SK-N-SH (cell line): ENCODE results near the gene CRISPLD2. TPM values are rescaled to one million over a fixed set of nuclear protein-coding genes. Genes with fewer than 3 reads are reported as not detected.
A peak's percentile ranks its signal among the peaks of the same experiment; 100 is the strongest.

Source experiments
- CTCF ChIA-PET: fragments of 300-600, 350-600 bp; formaldehyde crosslinking; extraction: SDS; loops from one replicate; lab custom pipeline; 2021; lab: Yijun Ruan, JAX
- POLR2A ChIA-PET: fragments of 350-600 bp; sonication (Branson Sonifier 250); formaldehyde crosslinking; extraction: SDS; loops from one replicate; lab custom pipeline; 2020; ENCODE audit warnings: antibody characterized with exemption, inconsistent platforms; lab: Yijun Ruan, JAX
- DNase-seq: peaks from one replicate; pipeline ENCODE4 v3.0.0; 2012
- H2AFZ ChIP-seq: fragments of 200-600 bp; sonication (generic); 2 replicates; pipeline ENCODE4 v1.8.1; 2016; ENCODE audit warnings: antibody characterized with exemption, mild to moderate bottlenecking, low read depth
- H3F3A ChIP-seq: fragments of 200-600 bp; sonication (generic); replicated peaks from 2 replicates; pipeline ENCODE3; 2016; ENCODE audit warnings: antibody characterized with exemption, mild to moderate bottlenecking; ENCODE audit not compliant: insufficient read depth
- H3K27ac ChIP-seq, 2 experiments: fragments of 200-500 bp in 1 of 2; fragments of 200-600 bp in 1 of 2; sonication (Bioruptor generic) in 1 of 2; sonication (generic), shearing (Covaris generic) in 1 of 2; 2 replicates each; pipeline versions ENCODE4 v1.5.1 to v1.6.1; 2014 to 2016; ENCODE audit warnings: low read depth in 2 of 2, inconsistent platforms in 1 of 2, low read length in 1 of 2, mild to moderate bottlenecking in 1 of 2, mixed read lengths in 1 of 2
- H3K27me3 ChIP-seq: fragments of 200-600 bp; sonication (generic), shearing (Covaris generic); 2 replicates; pipeline ENCODE4 v1.6.1; 2016; ENCODE audit warnings: mixed run types; ENCODE audit not compliant: insufficient read depth
- H3K36me3 ChIP-seq, 2 experiments: fragments of 200-500 bp in 1 of 2; fragments of 200-600 bp in 1 of 2; sonication (Bioruptor generic) in 1 of 2; sonication (generic) in 1 of 2; replicated peaks in 1 of 2; 2 replicates each; pipeline versions ENCODE3 to v1.5.1; 2014 to 2016; ENCODE audit warnings: low read length in 1 of 2, mild to moderate bottlenecking in 1 of 2; ENCODE audit not compliant: insufficient read depth in 2 of 2, control insufficient read depth in 1 of 2
- H3K4me1 ChIP-seq, 2 experiments: fragments of 200-500 bp in 1 of 2; fragments of 200-600 bp in 1 of 2; sonication (Bioruptor generic) in 1 of 2; sonication (generic), shearing (Covaris generic) in 1 of 2; 2 replicates each; pipeline versions ENCODE4 v1.5.1 to v1.6.1; 2014 to 2016; ENCODE audit warnings: low read depth in 1 of 2, low read length in 1 of 2, mixed run types in 1 of 2; ENCODE audit not compliant: insufficient read depth in 2 of 2, control insufficient read depth in 1 of 2
- H3K4me2 ChIP-seq: fragments of 200-600 bp; sonication (generic), shearing (Covaris generic); 2 replicates; pipeline ENCODE4 v1.6.1; 2017; ENCODE audit warnings: mixed run types
- H3K4me3 ChIP-seq, 2 experiments: fragments of 200-500 bp in 1 of 2; fragments of 200-600 bp in 1 of 2; sonication (Bioruptor generic) in 1 of 2; sonication (generic), shearing (Covaris generic) in 1 of 2; 2 replicates each; pipeline versions ENCODE4 v1.5.1 to v1.8.1; 2014 to 2016; ENCODE audit warnings: low read depth in 2 of 2, inconsistent platforms in 1 of 2, low read length in 1 of 2, mild to moderate bottlenecking in 1 of 2, mixed read lengths in 1 of 2, moderate library complexity in 1 of 2
- H3K79me2 ChIP-seq: fragments of 200-600 bp; sonication (generic); 2 replicates; pipeline ENCODE4 v1.8.1; 2017; ENCODE audit warnings: mild to moderate bottlenecking; ENCODE audit not compliant: insufficient read depth
- H3K9ac ChIP-seq: fragments of 200-600 bp; sonication (generic); 2 replicates; pipeline ENCODE4 v1.6.1; 2017; ENCODE audit warnings: mixed run types
- H3K9me2 ChIP-seq: fragments of 200-600 bp; sonication (generic); 2 replicates; pipeline ENCODE4 v1.6.1; 2017; ENCODE audit warnings: mixed run types
- H3K9me3 ChIP-seq: fragments of 200-600 bp; sonication (generic); 2 replicates; pipeline ENCODE4 v1.6.1; 2017; ENCODE audit warnings: mixed run types, mild to moderate bottlenecking, moderate library complexity
- H4K20me1 ChIP-seq: fragments of 200-600 bp; sonication (generic); 2 replicates; pipeline ENCODE4 v1.6.1; 2017; ENCODE audit warnings: mild to moderate bottlenecking, mixed run types; ENCODE audit not compliant: insufficient read depth
- CHD2 ChIP-seq: fragments of 150-350 bp; IDR thresholded peaks from 2 replicates; pipeline ENCODE4 v1.6.1; 2018; ENCODE audit warnings: low read length; ENCODE audit not compliant: partially characterized antibody
- EP300 ChIP-seq, 2 experiments: IDR thresholded peaks; 2 replicates each; pipeline versions ENCODE4 v1.4.0 to v1.6.1; 2012; ENCODE audit warnings: borderline replicate concordance in 1 of 2, low read depth in 1 of 2, low read length in 1 of 2
- FOSL2 ChIP-seq: IDR thresholded peaks from 2 replicates; pipeline ENCODE4 v1.4.0; 2012; ENCODE audit warnings: low read depth, mild to moderate bottlenecking, moderate library complexity, borderline replicate concordance
- FOXM1 ChIP-seq: IDR thresholded peaks from 2 replicates; pipeline ENCODE4 v1.4.0; 2012; ENCODE audit warnings: low read depth, mild to moderate bottlenecking
- GABPA ChIP-seq: IDR thresholded peaks from 2 replicates; pipeline ENCODE4 v1.4.0; 2012; ENCODE audit warnings: low read depth, mild to moderate bottlenecking
- MEF2A ChIP-seq: IDR thresholded peaks from 2 replicates; pipeline ENCODE4 v1.4.0; 2012; ENCODE audit warnings: low read depth, borderline replicate concordance
- MXI1 ChIP-seq: IDR thresholded peaks from 2 replicates; pipeline ENCODE4 v1.6.1; 2012; ENCODE audit warnings: mild to moderate bottlenecking, low read depth, low read length, improper control_type of control experiment
- NRF1 ChIP-seq: IDR thresholded peaks from 2 replicates; pipeline ENCODE4 v1.6.1; 2012; ENCODE audit warnings: low read depth, mild to moderate bottlenecking, low read length
- RAD21 ChIP-seq: IDR thresholded peaks from 2 replicates; pipeline ENCODE4 v1.6.1; 2012; ENCODE audit warnings: mild to moderate bottlenecking, low read length
- RFX5 ChIP-seq: IDR thresholded peaks from 2 replicates; pipeline ENCODE4 v1.6.1; 2012; ENCODE audit warnings: mild to moderate bottlenecking, improper control_type of control experiment, low read length
- TAF1 ChIP-seq: IDR thresholded peaks from 2 replicates; pipeline ENCODE4 v1.6.1; 2012; ENCODE audit warnings: low read depth, mild to moderate bottlenecking, low read length, moderate library complexity, borderline replicate concordance
- TEAD4 ChIP-seq: IDR thresholded peaks from 2 replicates; pipeline ENCODE4 v1.4.0; 2012; ENCODE audit warnings: mild to moderate bottlenecking, borderline replicate concordance; ENCODE audit not compliant: insufficient read depth
- YY1 ChIP-seq: IDR thresholded peaks from 2 replicates; pipeline ENCODE4 v1.4.0; 2012; ENCODE audit warnings: low read depth, mild to moderate bottlenecking
- WGBS: methylation state at CpG from one replicate; pipeline ENCODE4 v1.1.6; 2017; ENCODE audit warnings: low lambda C conversion rate; 5-methylcytosine and 5-hydroxymethylcytosine counted together
- polyA plus RNA-seq, 3 experiments: library from polyadenylated mRNA; depleted of rRNA; stranded (reverse); fragments of >200 nt; gene quantifications; 2 replicates each; pipeline ENCODE4 v1.2.3, GENCODE V29; 2012
- TF ChIP-seq, protein P1 (sequence below): IDR thresholded peaks from 2 replicates; pipeline ENCODE4 v1.4.0; 2012; ENCODE audit warnings: low read depth
- TF ChIP-seq, protein P2 (sequence below): fragments of 150-350 bp; IDR thresholded peaks from 2 replicates; pipeline ENCODE4 v1.6.1; 2017; ENCODE audit warnings: antibody characterized with exemption, low read length, low read depth, borderline replicate concordance
- TF ChIP-seq, protein P3 (sequence below): IDR thresholded peaks from 2 replicates; pipeline ENCODE4; 2012
- TF ChIP-seq, protein P4 (sequence below): IDR thresholded peaks from 2 replicates; pipeline ENCODE4 v1.4.0; 2012; ENCODE audit warnings: low read depth, borderline replicate concordance
- TF ChIP-seq, protein P5 (sequence below): fragments of 200-600 bp; sonication (generic); IDR thresholded peaks from 2 replicates; pipeline ENCODE4 v1.6.1; 2017; ENCODE audit warnings: antibody characterized with exemption, mild to moderate bottlenecking, moderate library complexity

The CRISPLD2 gene
- polyA plus RNA-seq, 1 of the 3 experiments (the other 2 are of a cell fraction): 6.3 TPM

DNA sequence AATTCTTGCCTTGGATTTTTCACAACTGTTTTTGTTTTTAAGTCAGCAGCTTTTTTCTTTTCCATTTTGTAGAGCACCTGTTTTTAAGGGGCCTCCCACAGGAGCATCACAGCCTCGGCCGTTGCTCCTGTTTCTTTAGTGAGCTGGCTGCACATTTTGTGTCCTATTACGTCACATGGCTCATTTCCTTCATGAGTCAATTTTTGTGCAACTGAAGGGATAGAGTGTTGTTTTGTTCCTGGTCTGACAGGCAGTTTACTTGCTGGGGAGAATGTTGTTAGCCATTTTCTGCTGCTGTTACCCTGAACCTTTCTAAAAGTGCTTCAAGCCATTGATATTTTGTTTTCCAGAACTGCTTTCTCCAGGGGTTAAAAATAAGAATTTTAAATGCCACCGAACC, 45.0 kb upstream of the CRISPLD2 start:
- no peaks in the 10 kb centered on the region for H3K4me1 ChIP-seq
- H4K20me1 ChIP-seq: no peaks in the 10 kb centered on the region
- no peaks in the 10 kb centered on the region for H3F3A ChIP-seq
- no peak overlapping the region for H3K27ac ChIP-seq
- no peaks in the 10 kb centered on the region for H3K9me3 ChIP-seq
- H3K79me2 ChIP-seq: peaks cover 13% of the 10 kb centered on the region; the same call in 1 of the 2 replicates
- H3K27me3 ChIP-seq: no peaks in the 10 kb centered on the region
- DNase-seq: no peak
- 0 out of 2 replicates have a peak, but pooled peaks have one; percentile 1 for TF ChIP-seq FOSL2
- TF ChIP-seq, protein P1, sequence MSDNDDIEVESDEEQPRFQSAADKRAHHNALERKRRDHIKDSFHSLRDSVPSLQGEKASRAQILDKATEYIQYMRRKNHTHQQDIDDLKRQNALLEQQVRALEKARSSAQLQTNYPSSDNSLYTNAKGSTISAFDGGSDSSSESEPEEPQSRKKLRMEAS: 0 out of 2 replicates have a peak, but pooled peaks have one; percentile 26
- no peak for TF ChIP-seq EP300 (IDR thresholded peaks at IDR 0.05; ENCODE audit: borderline replicate concordance in 1 of 2, low read depth in 1 of 2, low read length in 1 of 2)
- TF ChIP-seq, all 33 proteins: peak for 2
- H3K4me2 ChIP-seq: no peak overlapping the region
- H2AFZ ChIP-seq: no peak overlapping the region
- WGBS: 51% methylated on average over 4 of the region's 4 CpGs
- peaks cover 51 to 65% of the 10 kb centered on the region in 2 experiments for H3K36me3 ChIP-seq
- no peaks in the 10 kb centered on the region for H3K9me2 ChIP-seq
- no peak overlapping the region for H3K9ac ChIP-seq
- CTCF ChIA-PET: interaction anchor here (0.8 to 3.8 kb wide), 4 partner anchors 9 to 195 kb away, joined by 3 to 29 read pairs (median 4); no protein-coding TSS in a partner anchor
- H3K4me3 ChIP-seq: no peak overlapping the region
- POLR2A ChIA-PET: no interaction called here

DNA sequence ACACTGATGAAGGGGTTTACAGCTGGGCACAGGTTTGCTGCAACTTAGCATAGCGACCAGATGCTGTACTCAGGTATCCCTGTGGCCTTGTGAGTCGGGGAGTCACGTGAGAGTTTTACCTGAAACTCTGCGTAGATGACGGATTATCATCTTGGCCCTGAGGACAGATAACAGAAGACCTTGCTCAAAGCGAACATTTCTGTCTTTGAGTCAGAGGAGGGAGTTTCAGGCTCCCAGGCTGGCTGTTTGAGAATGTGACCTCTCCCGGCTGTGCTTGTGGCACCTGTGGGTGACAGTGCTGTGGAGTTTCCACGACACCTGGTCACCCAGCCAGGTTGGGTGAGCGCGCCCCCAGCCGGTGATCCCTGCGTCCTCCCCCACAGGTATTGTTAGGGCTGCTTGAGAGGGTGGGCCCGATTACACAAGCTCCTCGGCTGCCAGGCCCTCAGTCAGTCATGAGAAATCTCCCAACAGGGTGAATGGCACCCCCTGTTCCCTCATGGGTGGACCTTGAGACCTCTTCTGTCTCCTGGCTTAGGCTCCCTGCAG, 44.4 kb upstream of the CRISPLD2 start:
- DNase-seq: no peak
- Histone ChIP-seq H3K4me1 (no peaks in the 10 kb centered on the region), H3K9ac (no peak overlapping the region), H3K36me3 (peaks cover 49 to 68% of the 10 kb centered on the region in 2 experiments), H3K79me2 (peaks cover 9% of the 10 kb centered on the region; the same call in 1 of the 2 replicates), H3K27ac (no peak overlapping the region), H2AFZ (no peak overlapping the region), H3K4me2 (no peak overlapping the region), H3K9me3 (no peaks in the 10 kb centered on the region), H3K9me2 (no peaks in the 10 kb centered on the region), H3K27me3 (no peaks in the 10 kb centered on the region), H3F3A (no peaks in the 10 kb centered on the region), H3K4me3 (no peak overlapping the region)
- POLR2A ChIA-PET: no interaction called here
- WGBS: 95% methylated on average over 6 of the region's 14 CpGs
- TF ChIP-seq, protein P2, sequence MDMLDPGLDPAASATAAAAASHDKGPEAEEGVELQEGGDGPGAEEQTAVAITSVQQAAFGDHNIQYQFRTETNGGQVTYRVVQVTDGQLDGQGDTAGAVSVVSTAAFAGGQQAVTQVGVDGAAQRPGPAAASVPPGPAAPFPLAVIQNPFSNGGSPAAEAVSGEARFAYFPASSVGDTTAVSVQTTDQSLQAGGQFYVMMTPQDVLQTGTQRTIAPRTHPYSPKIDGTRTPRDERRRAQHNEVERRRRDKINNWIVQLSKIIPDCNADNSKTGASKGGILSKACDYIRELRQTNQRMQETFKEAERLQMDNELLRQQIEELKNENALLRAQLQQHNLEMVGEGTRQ: no peak
- TF ChIP-seq, protein P3, sequence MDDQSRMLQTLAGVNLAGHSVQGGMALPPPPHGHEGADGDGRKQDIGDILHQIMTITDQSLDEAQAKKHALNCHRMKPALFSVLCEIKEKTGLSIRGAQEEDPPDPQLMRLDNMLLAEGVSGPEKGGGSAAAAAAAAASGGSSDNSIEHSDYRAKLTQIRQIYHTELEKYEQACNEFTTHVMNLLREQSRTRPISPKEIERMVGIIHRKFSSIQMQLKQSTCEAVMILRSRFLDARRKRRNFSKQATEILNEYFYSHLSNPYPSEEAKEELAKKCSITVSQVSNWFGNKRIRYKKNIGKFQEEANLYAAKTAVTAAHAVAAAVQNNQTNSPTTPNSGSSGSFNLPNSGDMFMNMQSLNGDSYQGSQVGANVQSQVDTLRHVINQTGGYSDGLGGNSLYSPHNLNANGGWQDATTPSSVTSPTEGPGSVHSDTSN: no peak
- no peak for TF ChIP-seq YY1
- TF ChIP-seq, protein P1: no peak
- TF ChIP-seq RFX5: no peak
- no peak for TF ChIP-seq TEAD4
- TF ChIP-seq, protein P4, sequence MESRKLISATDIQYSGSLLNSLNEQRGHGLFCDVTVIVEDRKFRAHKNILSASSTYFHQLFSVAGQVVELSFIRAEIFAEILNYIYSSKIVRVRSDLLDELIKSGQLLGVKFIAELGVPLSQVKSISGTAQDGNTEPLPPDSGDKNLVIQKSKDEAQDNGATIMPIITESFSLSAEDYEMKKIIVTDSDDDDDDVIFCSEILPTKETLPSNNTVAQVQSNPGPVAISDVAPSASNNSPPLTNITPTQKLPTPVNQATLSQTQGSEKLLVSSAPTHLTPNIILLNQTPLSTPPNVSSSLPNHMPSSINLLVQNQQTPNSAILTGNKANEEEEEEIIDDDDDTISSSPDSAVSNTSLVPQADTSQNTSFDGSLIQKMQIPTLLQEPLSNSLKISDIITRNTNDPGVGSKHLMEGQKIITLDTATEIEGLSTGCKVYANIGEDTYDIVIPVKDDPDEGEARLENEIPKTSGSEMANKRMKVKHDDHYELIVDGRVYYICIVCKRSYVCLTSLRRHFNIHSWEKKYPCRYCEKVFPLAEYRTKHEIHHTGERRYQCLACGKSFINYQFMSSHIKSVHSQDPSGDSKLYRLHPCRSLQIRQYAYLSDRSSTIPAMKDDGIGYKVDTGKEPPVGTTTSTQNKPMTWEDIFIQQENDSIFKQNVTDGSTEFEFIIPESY: no peak
- TF ChIP-seq FOXM1: no peak
- TF ChIP-seq TAF1: no peak
- no peak for TF ChIP-seq GABPA
- no peak for TF ChIP-seq MXI1
- TF ChIP-seq MEF2A: no peak
- TF ChIP-seq NRF1: no peak
- TF ChIP-seq CHD2: no peak
- no peak for TF ChIP-seq RAD21
- TF ChIP-seq EP300 (IDR thresholded peaks at IDR 0.05; ENCODE audit: borderline replicate concordance in 1 of 2, low read depth in 1 of 2, low read length in 1 of 2): no peak
- TF ChIP-seq, protein P5, sequence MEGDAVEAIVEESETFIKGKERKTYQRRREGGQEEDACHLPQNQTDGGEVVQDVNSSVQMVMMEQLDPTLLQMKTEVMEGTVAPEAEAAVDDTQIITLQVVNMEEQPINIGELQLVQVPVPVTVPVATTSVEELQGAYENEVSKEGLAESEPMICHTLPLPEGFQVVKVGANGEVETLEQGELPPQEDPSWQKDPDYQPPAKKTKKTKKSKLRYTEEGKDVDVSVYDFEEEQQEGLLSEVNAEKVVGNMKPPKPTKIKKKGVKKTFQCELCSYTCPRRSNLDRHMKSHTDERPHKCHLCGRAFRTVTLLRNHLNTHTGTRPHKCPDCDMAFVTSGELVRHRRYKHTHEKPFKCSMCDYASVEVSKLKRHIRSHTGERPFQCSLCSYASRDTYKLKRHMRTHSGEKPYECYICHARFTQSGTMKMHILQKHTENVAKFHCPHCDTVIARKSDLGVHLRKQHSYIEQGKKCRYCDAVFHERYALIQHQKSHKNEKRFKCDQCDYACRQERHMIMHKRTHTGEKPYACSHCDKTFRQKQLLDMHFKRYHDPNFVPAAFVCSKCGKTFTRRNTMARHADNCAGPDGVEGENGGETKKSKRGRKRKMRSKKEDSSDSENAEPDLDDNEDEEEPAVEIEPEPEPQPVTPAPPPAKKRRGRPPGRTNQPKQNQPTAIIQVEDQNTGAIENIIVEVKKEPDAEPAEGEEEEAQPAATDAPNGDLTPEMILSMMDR: no peak
- TF ChIP-seq, all 33 proteins: peak for 0
- H4K20me1 ChIP-seq: no peaks in the 10 kb centered on the region
- CTCF ChIA-PET: interaction anchor here (0.5 to 3.6 kb wide), 5 partner anchors 10 to 334 kb away, joined by 3 to 11 read pairs (median 3); no protein-coding TSS in a partner anchor
